Tibial nerve (tissue), 4 donors: ENCODE measurements around the gene BMP15.

ENCODE experiments used
- CTCF ChIP-seq, 5 experiments: fragments of 200-600 bp in 3 of 5; fragments of 450-650 bp in 2 of 5; sonication (generic) in 3 of 5; IDR thresholded peaks; one replicate each; pipeline ENCODE4 v1.5.1; 2016 to 2019; ENCODE audit warnings: antibody characterized with exemption in 5 of 5, mild to moderate bottlenecking in 3 of 5, moderate library complexity in 2 of 5
- EP300 ChIP-seq, 2 donors: sonication (generic); formaldehyde crosslinking; IDR thresholded peaks; one replicate each; pipeline ENCODE4 v1.6.1; 2017; ENCODE audit warnings: antibody characterized with exemption in 2 of 2, mild to moderate bottlenecking in 1 of 2

DNA sequence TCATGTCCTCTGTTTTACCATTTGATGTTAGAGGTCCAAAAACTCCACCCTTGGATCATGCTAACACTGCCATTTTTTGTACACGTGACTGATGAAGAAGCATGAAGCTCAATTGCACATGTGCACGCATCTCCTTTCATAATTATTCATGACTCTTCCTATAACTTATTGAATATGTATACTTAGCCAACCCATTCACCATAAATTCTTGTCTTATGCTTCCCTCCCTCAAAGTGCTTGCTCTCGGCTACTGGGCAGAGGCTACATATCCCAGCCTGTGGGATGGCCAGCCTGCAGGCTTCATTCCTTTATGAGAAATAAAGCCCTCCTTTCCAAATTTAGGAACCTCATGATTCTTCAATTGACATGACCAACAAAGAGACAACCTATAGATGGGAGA, 17.5 kb upstream of the BMP15 start:
- no peak for TF ChIP-seq CTCF (IDR thresholded peaks at IDR 0.05)
- TF ChIP-seq EP300 (IDR thresholded peaks at IDR 0.05), result no peak
